T-helper 17 cell (primary cell): ENCODE measurements around the gene PMEPA1. TPM values are rescaled to one million over a fixed set of nuclear protein-coding genes. Genes with fewer than 3 reads are reported as not detected.

Experiments
- ATAC-seq: fragments of 150-1000 bp; cut with Tn5 transposase; 2 replicates; pipeline ENCODE4 v1.10.0; 2021; ENCODE audit warnings: mild to moderate bottlenecking, moderate library complexity
- DNase-seq, 3 donors: peaks; one replicate each; pipeline versions ENCODE4 v3.0.0 to v3.0.0-alpha.2; 2020 to 2021
- H3K9me3 ChIP-seq: one replicate; pipeline ENCODE4 v1.7.0; 2013; ENCODE audit warnings: low read length, mild to moderate bottlenecking; ENCODE audit not compliant: control insufficient read depth, poor library complexity, severe bottlenecking
- H3K27ac Mint-ChIP-seq: one replicate; pipeline ENCODE4 v1.8.0; 2022; ENCODE audit warnings: mild to moderate bottlenecking, moderate library complexity, mixed read lengths
- H3K27me3 Mint-ChIP-seq: one replicate; pipeline ENCODE4 v1.8.0; 2022; ENCODE audit warnings: mixed read lengths
- H3K36me3 Mint-ChIP-seq: one replicate; pipeline ENCODE4 v1.8.0; 2022; ENCODE audit warnings: low read depth, mixed read lengths
- H3K4me1 Mint-ChIP-seq: one replicate; pipeline ENCODE4 v1.8.0; 2022; ENCODE audit warnings: mild to moderate bottlenecking, mixed read lengths
- H3K4me3 Mint-ChIP-seq: one replicate; pipeline ENCODE4 v1.8.0; 2022; ENCODE audit warnings: mild to moderate bottlenecking, moderate library complexity, mixed read lengths
- total RNA-seq, 4 donors: library from RNA in 2 of 4; stranded (reverse) in 2 of 4; gene quantifications; one replicate each; pipeline ENCODE4 v1.2.3 and lab custom pipeline; 2022 to 2026

PMEPA1 gene
- total RNA-seq, 2 donors from 2014 or later, result 4.5 to 5.8 TPM

DNA sequence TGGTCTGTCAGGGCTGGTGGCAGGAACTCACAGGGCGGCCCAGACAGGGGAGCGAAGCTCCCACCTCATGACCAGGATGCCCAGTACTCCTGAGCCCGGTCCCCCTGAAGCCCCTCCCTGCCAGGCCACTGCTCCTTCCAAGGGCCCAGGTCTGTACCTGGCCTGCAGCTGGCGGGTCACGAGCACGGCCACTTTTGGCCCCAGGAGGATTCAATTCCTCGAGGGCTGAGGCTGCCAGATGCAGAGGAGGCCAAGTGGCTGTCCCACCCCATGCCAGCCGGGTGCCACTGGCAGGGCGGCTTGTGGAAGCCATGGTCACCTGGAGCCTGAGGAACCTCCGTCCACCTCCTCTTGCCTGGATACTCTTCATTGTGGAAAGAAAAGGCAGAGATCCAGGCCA is 17.4 kb downstream of the PMEPA1 start:
- Mint-ChIP-seq H3K4me1 (peaks cover 10% of the 10 kb centered on the region), H3K27ac (no peak overlapping the region), H3K4me3 (no peak overlapping the region), H3K36me3 (no peaks in the 10 kb centered on the region), H3K27me3 (peaks cover 13% of the 10 kb centered on the region)
- no peaks in the 10 kb centered on the region for H3K9me3 ChIP-seq
- ATAC-seq (no peak), DNase-seq (no peak)

DNA sequence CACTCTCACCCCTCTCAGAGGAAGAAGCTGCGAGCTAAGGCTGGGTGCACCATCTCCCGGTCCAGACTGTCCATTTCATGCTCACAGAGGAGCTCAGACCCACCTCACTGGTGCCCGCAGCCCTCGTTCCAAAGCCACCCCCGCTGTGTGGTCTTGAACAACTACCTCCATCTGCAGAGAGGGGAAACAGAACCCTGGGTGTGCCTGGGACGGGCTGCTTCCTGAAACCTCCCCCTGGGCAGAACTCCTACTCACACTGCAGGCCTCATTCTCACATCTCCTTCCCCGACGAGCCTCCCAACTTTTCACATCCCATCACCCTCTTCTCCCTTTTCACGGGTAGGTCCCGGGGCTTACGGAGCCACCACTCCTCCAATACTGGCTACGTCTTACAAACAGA is 18.1 kb downstream of the PMEPA1 start:
- DNase-seq, result no peak

DNA sequence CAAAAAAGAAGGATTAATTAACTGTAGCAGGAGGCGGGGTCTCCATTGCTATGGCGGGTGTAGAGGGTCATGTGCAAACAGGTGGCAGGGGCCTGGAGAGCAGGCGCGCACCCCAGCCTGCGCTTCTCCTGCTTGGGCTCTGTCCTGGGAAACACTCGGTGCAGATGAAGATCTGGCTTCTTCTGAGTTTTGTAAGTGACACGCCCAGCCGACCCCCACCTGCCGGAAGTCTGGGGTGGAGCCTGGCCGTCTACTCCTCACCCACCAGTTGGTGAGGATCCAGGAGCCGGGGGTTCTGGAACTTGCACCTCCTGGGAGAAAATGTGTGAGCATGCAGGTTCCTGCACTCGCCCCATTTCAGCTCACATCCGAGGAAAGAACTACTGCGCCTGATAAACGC is 19.3 kb downstream of the PMEPA1 start:
- DNase-seq (no peak), ATAC-seq (no peak)
- Mint-ChIP-seq H3K36me3 (no peaks in the 10 kb centered on the region), H3K4me3 (no peak overlapping the region), H3K27ac (no peak overlapping the region), H3K4me1 (peaks cover 16% of the 10 kb centered on the region), H3K27me3 (peaks cover 12% of the 10 kb centered on the region)
- no peaks in the 10 kb centered on the region for H3K9me3 ChIP-seq

More for the DNA sequence above, 18.1 kb downstream of the PMEPA1 start:
- H3K27ac Mint-ChIP-seq, result no peak overlapping the region
- no peaks in the 10 kb centered on the region for H3K9me3 ChIP-seq
- peaks cover 12% of the 10 kb centered on the region for H3K27me3 Mint-ChIP-seq
- no peaks in the 10 kb centered on the region for H3K36me3 Mint-ChIP-seq
- peaks cover 10% of the 10 kb centered on the region for H3K4me1 Mint-ChIP-seq
- peak overlapping the region; percentile 67 for H3K4me3 Mint-ChIP-seq
- ATAC-seq, result no peak

DNA sequence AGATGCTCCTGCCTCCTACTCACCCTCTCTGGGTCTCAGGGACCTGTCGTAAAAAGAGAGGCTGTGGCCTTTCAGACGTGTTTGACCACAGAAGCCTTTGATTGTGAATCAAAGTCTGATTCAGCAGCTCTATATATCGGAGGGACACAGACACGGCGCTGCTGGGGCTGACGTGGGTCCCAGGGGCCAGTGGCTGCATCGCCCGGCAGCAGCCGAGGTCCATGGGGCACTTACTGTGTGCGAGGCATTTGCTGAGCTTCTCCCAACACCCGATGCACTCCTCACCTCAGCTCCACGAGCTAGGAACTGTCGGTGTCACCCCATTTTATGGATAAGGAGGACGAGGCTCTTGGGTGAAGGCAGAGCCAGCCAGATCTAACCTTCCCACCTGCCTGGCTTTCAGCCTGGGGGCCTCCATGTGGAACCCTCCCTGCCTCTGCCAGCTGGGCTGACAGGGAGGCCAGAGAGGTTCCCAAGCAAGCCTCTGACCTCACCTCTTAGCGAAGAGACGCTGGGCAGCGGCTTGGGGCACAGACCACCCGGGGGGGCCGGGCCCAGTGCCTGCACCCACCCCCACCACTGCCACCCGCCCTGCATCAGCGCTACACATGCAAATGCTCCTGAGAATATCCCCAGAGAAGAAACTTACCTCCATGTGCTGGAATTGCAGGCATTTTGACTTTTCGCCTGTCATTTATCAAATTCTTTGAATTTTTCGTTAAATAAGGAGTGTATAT is 19.9 kb downstream of the PMEPA1 start:
- Mint-ChIP-seq H3K4me1 (peaks cover 16% of the 10 kb centered on the region), H3K27ac (no peak overlapping the region), H3K36me3 (no peaks in the 10 kb centered on the region), H3K27me3 (peaks cover 12% of the 10 kb centered on the region), H3K4me3 (no peak overlapping the region)
- DNase-seq, result no peak
- no peak for ATAC-seq
- no peaks in the 10 kb centered on the region for H3K9me3 ChIP-seq

DNA sequence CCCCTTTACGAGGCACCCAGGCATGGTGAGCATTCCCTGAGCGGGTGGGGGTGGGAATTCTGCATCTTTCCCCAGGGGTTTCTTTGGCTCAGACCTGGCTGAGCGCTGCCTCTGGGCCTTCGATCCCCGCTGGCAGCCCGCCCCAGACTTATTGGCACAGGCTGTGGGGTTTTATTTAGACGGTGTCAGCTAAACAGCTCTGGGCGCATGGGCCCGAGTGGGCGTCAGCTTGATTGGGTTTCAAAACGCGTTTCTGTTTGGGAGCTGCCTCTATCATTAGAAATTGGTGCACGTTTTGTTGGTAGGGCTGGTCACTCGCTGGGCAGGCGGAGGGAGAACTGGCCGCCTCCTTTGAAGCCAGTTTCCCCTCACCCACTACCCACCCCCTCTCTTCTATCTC is 21.0 kb downstream of the PMEPA1 start:
- no peaks in the 10 kb centered on the region for H3K36me3 Mint-ChIP-seq
- no peak for ATAC-seq
- no peaks in the 10 kb centered on the region for H3K9me3 ChIP-seq
- H3K27me3 Mint-ChIP-seq, result peaks cover 12% of the 10 kb centered on the region
- H3K4me1 Mint-ChIP-seq, result peaks cover 13% of the 10 kb centered on the region
- DNase-seq, result no peak
- no peak overlapping the region for H3K4me3 Mint-ChIP-seq
- H3K27ac Mint-ChIP-seq, result no peak overlapping the region

DNA sequence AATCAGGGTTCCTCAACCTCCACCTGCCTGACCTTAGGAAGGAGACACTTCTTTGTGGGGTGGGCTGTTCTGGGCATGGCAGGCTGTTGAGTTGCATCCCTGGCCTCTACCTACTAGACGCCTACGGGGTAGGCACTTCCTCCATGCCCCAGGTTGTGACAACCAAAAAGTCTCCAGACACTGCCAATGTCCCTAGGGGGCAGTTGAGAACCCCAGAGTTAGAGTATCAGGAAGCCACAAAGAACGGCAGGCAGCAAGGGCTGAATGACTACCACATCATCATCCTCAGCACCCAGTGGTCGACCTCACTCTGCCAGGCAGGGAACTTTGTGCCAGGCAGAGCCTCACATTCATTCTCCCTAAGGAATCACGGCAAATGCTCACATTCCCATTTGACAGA is 21.5 kb downstream of the PMEPA1 start:
- DNase-seq (no peak), ATAC-seq (no peak)
- Mint-ChIP-seq H3K4me1 (peaks cover 13% of the 10 kb centered on the region), H3K4me3 (no peak overlapping the region), H3K27ac (peak overlapping the region; percentile 87), H3K36me3 (no peaks in the 10 kb centered on the region), H3K27me3 (peaks cover 12% of the 10 kb centered on the region)
- H3K9me3 ChIP-seq, result no peaks in the 10 kb centered on the region

DNA sequence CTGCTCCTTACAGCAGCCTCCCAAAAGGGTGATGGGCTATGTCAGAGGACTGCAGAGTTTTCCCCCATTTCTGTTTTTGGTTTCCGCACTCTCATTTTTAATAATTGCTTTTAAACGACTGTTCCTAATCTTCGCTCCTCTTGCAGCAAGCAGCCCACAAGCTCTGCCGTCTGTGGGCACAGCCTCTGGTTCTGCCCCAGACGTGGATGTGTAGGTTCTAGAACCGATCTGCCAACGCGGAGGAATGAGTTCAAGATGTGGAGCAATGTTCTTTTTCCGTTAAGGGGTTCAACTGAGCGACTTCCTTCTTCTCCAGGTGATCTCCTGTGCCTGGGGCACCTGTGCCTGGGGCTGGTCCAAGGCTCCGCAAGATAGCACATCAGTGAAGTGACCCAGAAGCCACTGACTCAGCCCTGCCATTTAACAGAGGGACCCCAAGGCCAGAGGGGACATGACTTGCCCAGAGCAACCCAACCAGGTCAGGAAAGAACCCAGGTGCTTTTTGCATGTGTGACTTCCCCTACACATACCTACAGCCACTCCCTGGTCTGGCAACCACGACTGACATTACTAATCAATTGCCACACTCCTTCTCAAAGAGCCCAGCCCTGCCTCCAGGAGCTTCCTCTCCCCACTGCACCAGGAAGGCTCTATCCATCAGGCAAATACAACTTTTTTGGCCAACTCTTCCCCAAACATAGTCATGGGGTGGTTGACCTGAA is 22.7 kb downstream of the PMEPA1 start:
- Mint-ChIP-seq H3K36me3 (no peaks in the 10 kb centered on the region), H3K27me3 (peaks cover 12% of the 10 kb centered on the region)

DNA sequence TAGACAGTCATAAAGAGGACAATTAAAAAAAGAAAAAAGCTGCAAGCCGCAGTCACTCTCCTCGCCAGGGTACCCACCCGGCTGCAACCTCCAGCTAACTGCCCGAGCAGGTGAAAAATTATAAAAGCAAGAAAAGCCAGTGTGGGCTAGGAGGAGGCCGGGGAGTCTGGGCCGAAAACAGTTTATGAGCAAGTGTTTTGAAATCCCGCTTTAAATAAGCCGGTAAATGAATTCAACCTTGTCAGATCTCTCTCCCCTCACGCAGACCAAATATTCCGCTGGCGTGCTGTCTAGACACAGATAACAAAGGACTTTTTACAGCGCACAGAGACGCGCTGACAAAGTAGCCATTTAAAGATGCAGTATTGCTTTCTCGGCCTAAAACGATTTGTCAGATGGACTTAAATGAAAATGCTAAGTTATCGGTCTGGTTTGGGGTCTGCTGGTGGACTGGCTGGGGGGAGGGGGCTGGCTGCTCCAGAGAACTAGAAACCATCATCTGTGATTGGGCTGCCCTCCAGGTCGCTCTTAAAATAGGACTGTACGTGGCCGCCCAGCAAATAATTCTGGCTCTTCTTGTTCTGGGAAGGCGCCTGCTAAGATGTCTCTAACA is 24.6 kb downstream of the PMEPA1 start:
- DNase-seq, result no peak
- Mint-ChIP-seq H3K36me3 (no peaks in the 10 kb centered on the region), H3K27me3 (peaks cover 14% of the 10 kb centered on the region), H3K27ac (peak overlapping the region; percentile 37), H3K4me1 (peaks cover 24% of the 10 kb centered on the region), H3K4me3 (peak overlapping the region; percentile 41)
- ATAC-seq, result no peak
- H3K9me3 ChIP-seq, result no peaks in the 10 kb centered on the region

More for the DNA sequence above, 22.7 kb downstream of the PMEPA1 start:
- ATAC-seq (peak; percentile 21), DNase-seq (no peak)
- Mint-ChIP-seq H3K27ac (peak overlapping the region; percentile 87), H3K4me1 (peaks cover 14% of the 10 kb centered on the region), H3K4me3 (peak overlapping the region; percentile 7)
- H3K9me3 ChIP-seq, result no peaks in the 10 kb centered on the region

DNA sequence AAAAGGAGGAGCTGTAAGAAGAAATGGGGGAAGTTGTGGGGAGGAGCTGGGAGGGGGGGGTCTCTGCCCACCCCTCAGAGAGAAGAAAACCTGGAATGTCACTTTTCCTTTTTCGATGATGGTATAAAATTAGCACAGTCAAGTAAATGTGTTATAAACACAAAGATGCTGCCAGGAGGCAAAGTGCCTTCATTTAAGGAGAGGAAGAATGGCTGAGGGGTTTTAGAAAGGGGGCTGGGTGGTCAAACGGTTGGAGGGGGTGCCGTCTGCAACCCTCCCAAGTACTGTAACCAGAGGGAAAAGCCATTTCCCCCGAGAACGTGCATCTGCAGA is 25.0 kb downstream of the PMEPA1 start:
- ATAC-seq (no peak), DNase-seq (no peak)
- peaks cover 18% of the 10 kb centered on the region for H3K27me3 Mint-ChIP-seq
- peaks cover 24% of the 10 kb centered on the region for H3K4me1 Mint-ChIP-seq
- H3K36me3 Mint-ChIP-seq, result no peaks in the 10 kb centered on the region
- H3K9me3 ChIP-seq, result no peaks in the 10 kb centered on the region
- no peak overlapping the region for H3K27ac Mint-ChIP-seq
- H3K4me3 Mint-ChIP-seq, result peak overlapping the region; percentile 41

DNA sequence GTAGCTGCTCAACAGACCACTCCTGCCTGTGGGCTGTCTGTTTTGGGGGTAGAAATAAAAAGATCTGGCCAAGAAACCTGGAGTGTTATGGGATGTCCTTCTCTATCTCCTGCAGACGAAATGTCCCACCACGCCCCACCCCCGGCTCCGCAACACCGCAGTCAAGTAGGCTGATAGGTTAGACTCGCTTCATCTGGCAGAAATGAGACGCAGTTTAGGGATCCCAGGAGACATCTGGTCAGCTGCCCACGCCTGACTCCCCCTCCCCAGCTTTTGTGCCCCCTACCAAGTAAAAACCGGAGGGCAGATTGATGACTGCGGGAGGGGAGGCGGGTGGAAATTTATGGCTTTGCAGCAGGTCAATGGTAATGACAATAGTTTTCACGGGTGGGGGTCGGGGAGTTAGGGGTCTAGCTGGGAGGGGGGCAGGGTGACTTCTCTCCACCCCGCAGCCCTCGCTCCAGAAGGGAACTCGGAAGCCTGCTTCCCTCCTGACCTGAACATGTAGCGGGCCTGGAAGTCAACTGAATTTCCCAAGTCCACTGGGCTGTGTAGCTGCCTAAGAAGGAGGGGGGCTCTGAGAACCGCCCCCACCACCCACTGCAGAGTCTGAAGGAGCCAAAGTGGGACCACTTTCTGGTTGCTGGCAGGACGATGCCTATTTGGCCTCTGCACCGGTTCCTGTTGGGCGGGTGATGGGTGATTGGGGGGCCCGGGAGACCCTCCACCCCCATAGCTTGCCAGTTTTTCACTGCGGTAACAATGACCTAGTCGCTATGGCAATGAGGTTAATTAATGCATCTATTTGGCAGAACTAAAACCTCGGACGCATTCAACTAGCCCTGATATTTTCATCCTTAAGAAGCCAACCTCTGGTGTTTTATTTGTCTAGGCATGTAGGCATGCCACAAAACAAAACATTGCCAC is 25.7 kb downstream of the PMEPA1 start:
- no peak overlapping the region for H3K4me3 Mint-ChIP-seq
- ATAC-seq (no peak), DNase-seq (no peak)
- no peak overlapping the region for H3K27ac Mint-ChIP-seq
- peaks cover 24% of the 10 kb centered on the region for H3K4me1 Mint-ChIP-seq
- H3K36me3 Mint-ChIP-seq, result no peaks in the 10 kb centered on the region
- no peaks in the 10 kb centered on the region for H3K9me3 ChIP-seq
- peaks cover 24% of the 10 kb centered on the region for H3K27me3 Mint-ChIP-seq

DNA sequence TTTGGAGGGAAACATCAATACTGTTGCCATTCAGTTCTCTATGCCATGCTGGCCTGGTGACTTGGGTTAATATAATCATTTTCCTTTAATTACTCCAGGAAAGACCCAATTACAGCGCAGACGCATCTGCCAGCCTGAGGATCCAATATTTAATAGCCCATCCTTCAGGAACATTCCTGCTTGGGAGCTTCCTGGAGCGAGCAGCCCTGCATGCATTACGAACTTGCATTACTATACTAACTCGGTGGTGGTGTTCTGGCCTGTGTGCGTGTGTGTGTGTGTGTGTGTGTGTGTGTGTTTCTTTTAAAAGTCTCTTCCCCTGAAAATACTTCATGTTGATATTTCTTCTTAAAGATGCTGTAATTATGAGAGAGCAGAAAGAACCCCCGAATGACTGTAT is 26.5 kb downstream of the PMEPA1 start:
- no peak for DNase-seq
- Mint-ChIP-seq H3K36me3 (no peaks in the 10 kb centered on the region), H3K27me3 (peaks cover 29% of the 10 kb centered on the region), H3K4me1 (peaks cover 24% of the 10 kb centered on the region), H3K4me3 (no peak overlapping the region), H3K27ac (no peak overlapping the region)
- H3K9me3 ChIP-seq, result no peaks in the 10 kb centered on the region
- no peak for ATAC-seq

DNA sequence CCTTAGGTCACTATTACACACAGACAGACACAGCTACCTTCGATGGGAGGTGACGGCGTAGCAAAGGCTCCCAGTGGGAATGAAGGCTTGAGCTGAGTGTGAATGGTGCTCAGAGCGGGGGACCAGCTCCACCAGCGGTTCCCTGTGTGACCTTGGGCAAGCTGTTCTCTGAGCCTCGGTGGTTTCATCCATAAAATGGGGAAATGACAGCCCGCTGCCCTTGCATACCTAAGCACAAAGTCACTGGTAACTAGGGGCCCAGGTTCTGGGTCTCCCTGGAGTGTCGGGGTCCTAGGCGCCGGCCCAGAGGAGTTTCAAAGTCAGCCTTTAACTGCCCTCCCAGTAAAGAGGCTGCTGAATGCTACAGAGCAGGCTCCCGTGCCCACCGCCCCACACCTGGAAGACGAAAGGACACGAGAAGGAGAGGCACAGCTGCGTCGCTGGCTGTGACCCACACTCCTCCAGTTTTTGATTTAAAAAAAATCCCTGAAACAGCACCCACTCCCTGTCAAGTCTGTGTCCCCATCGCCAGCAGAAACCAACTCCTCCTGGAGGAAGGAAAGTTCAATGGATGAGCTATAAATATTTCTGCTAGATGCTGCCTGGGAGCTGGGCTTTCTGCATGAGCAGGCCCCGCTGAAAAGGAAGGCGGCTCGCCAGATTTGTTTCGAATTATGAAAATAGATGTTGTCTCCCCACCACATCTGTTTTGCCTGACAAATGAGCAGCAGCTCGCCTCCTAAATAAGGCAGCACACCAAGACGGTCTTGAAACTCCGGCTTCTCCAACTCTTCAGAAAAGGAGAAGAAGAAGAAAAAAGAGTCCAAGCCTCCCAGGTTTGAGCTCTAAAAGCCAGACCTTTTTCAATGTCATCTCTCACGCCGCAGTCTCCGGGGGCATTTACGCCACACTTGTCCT is 27.4 kb downstream of the PMEPA1 start:
- Mint-ChIP-seq H3K27me3 (peaks cover 27% of the 10 kb centered on the region), H3K36me3 (peaks cover 2% of the 10 kb centered on the region), H3K4me1 (peaks cover 26% of the 10 kb centered on the region), H3K4me3 (peak overlapping the region; percentile 39), H3K27ac (peak overlapping the region; percentile 79)
- DNase-seq (no peak), ATAC-seq (no peak)
- H3K9me3 ChIP-seq, result no peaks in the 10 kb centered on the region
